ENCODE measurements around the gene DDX41.

DNA sequence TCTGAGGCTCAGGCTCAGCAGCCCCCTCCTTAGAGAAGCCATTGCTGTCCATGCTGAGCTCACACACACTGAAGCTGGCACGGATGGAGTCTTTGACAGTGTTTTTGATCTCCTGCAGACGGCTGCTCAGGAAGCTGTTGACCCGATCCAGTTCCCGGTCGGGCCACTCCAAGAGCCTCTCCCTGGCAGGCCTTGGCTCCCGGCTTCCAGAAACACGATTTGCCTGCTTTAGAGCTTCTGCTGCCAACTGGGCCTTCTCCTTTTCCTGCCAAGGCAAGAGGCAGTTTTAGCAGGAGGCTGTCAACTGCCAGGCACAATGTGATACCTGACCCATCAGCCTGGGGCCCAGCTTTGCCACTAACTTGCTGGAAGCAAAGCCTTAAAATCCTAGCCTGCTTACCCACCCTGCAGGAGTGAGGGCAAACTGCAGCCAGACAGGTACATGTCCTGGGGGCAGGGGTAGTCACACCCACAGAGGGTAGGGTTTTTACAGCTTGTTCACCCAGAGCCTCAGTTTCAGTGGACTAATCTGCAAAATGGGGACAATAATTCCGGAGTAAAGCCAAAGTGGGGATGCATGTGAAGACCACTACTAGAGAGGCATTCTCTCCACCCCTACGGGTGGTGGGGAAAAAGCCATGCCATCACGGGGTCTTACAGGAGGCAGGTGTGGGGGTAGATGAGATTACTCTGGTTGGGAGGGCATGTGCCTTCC, 8.3 kb upstream of the DDX41 start:
- TF ChIP-seq POLR2A (IDR thresholded peaks at IDR 0.05; ENCODE audit: low read depth, low read length) (no peak), JUN (IDR thresholded peaks at IDR 0.05; ENCODE audit: borderline replicate concordance, insufficient read depth, insufficient read length, low read depth) (no peak)

All from endothelial cell of umbilical vein (primary cell).